ENCODE results near the gene FBXW10.
"Not testable (repeated sequence)": the region's sequence is repeated elsewhere in the genome, so short reads cannot be mapped to it uniquely, and the experiment has no call there.

- not testable (repeated sequence) for TF ChIP-seq CTCF (conservative IDR thresholded peaks at IDR 0.05; ENCODE audit: low read length); EZH2phosphoT487 (IDR thresholded peaks at IDR 0.05; ENCODE audit: borderline replicate concordance)
Measured at GRCh38 chr17:18695143-18695542, 48.7 kb upstream of the FBXW10 start.
